ENCODE data around the gene PPP2R2B.

PPP2R2B gene

GRCh38 chr5:146695646-146696045 lies 182.9 kb downstream of the PPP2R2B start:
- Histone ChIP-seq H3K4me3 (IDR thresholded peaks at IDR 0.05; ENCODE audit: insufficient read depth, low read depth, low read length) (no peak overlapping the region), H3K4me2 (no peak overlapping the region), H3K27ac (no peak overlapping the region), H3K36me3 (ENCODE audit: insufficient read depth) (no peaks in the 10 kb centered on the region), H3K27me3 (ENCODE audit: insufficient read depth, low read depth) (no peaks in the 10 kb centered on the region), H4K20me1 (ENCODE audit: insufficient read depth) (no peaks in the 10 kb centered on the region), H2AFZ (ENCODE audit: low read depth) (no peak overlapping the region), H3K9ac (no peak overlapping the region), H3K79me2 (ENCODE audit: insufficient read depth, low read depth) (no peaks in the 10 kb centered on the region), H3K4me1 (ENCODE audit: low read depth, poor library complexity, severe bottlenecking) (no peaks in the 10 kb centered on the region)
- TF ChIP-seq, protein P1, sequence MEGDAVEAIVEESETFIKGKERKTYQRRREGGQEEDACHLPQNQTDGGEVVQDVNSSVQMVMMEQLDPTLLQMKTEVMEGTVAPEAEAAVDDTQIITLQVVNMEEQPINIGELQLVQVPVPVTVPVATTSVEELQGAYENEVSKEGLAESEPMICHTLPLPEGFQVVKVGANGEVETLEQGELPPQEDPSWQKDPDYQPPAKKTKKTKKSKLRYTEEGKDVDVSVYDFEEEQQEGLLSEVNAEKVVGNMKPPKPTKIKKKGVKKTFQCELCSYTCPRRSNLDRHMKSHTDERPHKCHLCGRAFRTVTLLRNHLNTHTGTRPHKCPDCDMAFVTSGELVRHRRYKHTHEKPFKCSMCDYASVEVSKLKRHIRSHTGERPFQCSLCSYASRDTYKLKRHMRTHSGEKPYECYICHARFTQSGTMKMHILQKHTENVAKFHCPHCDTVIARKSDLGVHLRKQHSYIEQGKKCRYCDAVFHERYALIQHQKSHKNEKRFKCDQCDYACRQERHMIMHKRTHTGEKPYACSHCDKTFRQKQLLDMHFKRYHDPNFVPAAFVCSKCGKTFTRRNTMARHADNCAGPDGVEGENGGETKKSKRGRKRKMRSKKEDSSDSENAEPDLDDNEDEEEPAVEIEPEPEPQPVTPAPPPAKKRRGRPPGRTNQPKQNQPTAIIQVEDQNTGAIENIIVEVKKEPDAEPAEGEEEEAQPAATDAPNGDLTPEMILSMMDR (conservative IDR thresholded peaks at IDR 0.05; ENCODE audit: low read depth, low read length) = no peak

GRCh38 chr5:146690880-146691355 lies 187.6 kb downstream of the PPP2R2B start:
- H3K27ac ChIP-seq = no peak overlapping the region
- H3K9ac ChIP-seq = no peak overlapping the region
- H3K36me3 ChIP-seq (ENCODE audit: insufficient read depth) = no peaks in the 10 kb centered on the region
- no peaks in the 10 kb centered on the region for H3K4me1 ChIP-seq (ENCODE audit: low read depth, poor library complexity, severe bottlenecking)
- no peaks in the 10 kb centered on the region for H3K79me2 ChIP-seq (ENCODE audit: insufficient read depth, low read depth)
- H2AFZ ChIP-seq (ENCODE audit: low read depth) = no peak overlapping the region
- H3K27me3 ChIP-seq (ENCODE audit: insufficient read depth, low read depth) = no peaks in the 10 kb centered on the region
- no peak overlapping the region for H3K4me3 ChIP-seq (IDR thresholded peaks at IDR 0.05; ENCODE audit: insufficient read depth, low read depth, low read length)
- TF ChIP-seq, protein P1 (conservative IDR thresholded peaks at IDR 0.05; ENCODE audit: low read depth, low read length) = no peak
- H3K4me2 ChIP-seq = no peak overlapping the region
- H4K20me1 ChIP-seq (ENCODE audit: insufficient read depth) = no peaks in the 10 kb centered on the region

GRCh38 chr5:146687630-146688029 lies 190.9 kb downstream of the PPP2R2B start:
- H3K4me1 ChIP-seq (ENCODE audit: low read depth, poor library complexity, severe bottlenecking) = no peaks in the 10 kb centered on the region
- H3K36me3 ChIP-seq (ENCODE audit: insufficient read depth) = no peaks in the 10 kb centered on the region
- no peaks in the 10 kb centered on the region for H3K27me3 ChIP-seq (ENCODE audit: insufficient read depth, low read depth)
- H3K4me3 ChIP-seq (IDR thresholded peaks at IDR 0.05; ENCODE audit: insufficient read depth, low read depth, low read length) = no peak overlapping the region
- H3K79me2 ChIP-seq (ENCODE audit: insufficient read depth, low read depth) = no peaks in the 10 kb centered on the region
- H4K20me1 ChIP-seq (ENCODE audit: insufficient read depth) = no peaks in the 10 kb centered on the region
- TF ChIP-seq, protein P1 (conservative IDR thresholded peaks at IDR 0.05; ENCODE audit: low read depth, low read length) = no peak
- no peak overlapping the region for H3K9ac ChIP-seq
- no peak overlapping the region for H3K27ac ChIP-seq
- no peak overlapping the region for H2AFZ ChIP-seq (ENCODE audit: low read depth)
- H3K4me2 ChIP-seq = no peak overlapping the region

DNA sequence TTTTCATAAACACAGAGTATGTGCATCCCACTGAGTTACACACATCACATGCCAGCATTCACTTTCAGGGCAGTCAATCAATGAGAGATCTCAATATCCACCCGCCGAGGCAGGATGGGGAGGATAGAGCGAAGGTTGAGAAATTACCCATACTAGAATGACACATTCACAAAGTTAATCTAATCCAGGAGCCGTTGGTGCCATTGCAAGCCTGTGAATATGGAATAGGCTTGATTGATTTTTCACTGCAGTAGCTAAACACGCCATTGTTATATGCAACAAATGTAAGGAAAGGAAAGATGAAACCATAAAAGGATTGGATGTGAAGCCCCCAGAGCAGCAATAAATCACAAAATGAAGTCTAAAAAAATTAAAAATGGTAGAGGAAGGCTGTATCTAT lies 194.7 kb downstream of the PPP2R2B start:
- Histone ChIP-seq H3K4me1 (ENCODE audit: low read depth, poor library complexity, severe bottlenecking) (no peaks in the 10 kb centered on the region), H3K4me3 (IDR thresholded peaks at IDR 0.05; ENCODE audit: insufficient read depth, low read depth, low read length) (no peak overlapping the region), H3K9ac (no peak overlapping the region), H2AFZ (ENCODE audit: low read depth) (no peak overlapping the region), H3K4me2 (no peak overlapping the region), H3K79me2 (ENCODE audit: insufficient read depth, low read depth) (no peaks in the 10 kb centered on the region), H3K27me3 (ENCODE audit: insufficient read depth, low read depth) (no peaks in the 10 kb centered on the region), H4K20me1 (ENCODE audit: insufficient read depth) (no peaks in the 10 kb centered on the region), H3K36me3 (ENCODE audit: insufficient read depth) (no peaks in the 10 kb centered on the region), H3K27ac (no peak overlapping the region)
- TF ChIP-seq, protein P1 (conservative IDR thresholded peaks at IDR 0.05; ENCODE audit: low read depth, low read length) = no peak
